ENCODE measurements around the gene GSN.

DNA sequence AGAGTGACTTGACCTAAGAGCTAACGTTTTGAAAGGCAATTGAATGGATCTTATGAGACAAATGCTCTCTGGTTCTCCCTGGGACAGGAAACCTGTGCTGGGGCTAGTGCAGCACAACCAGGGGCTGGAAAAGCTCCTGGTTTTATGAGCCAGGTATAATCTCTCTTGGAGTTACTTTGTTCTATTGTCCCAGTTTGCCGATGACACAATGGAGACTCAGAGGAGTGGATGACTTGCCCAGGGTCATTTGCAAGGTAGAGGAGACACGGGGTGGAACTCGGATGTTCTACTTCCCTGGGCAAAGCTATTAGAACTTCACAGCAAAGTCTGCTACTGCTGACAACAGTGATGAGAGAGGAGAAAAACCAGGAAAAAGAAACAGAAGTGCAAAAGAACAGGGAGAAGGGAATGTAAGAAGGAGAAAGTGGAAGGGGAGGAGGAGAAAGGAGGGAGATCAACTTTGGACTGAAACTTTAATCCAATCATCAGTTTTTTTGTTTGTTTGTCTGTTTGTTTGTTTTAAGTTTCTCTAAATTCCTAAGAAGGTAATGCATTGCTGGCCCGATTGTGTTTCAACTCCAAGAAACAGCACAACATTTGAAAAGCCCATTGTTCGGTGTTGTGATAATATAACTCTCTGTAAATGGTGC is 7.4 kb upstream of the GSN start:
- TF ChIP-seq ZNF766 (CRISPR knock-in tag; IDR thresholded peaks at IDR 0.05; ENCODE audit: borderline replicate concordance) (no peak), POLR2A (IDR thresholded peaks at IDR 0.05; ENCODE audit: insufficient read depth in 1 of 2, low read depth in 2 of 2, low read length in 2 of 2) (no peak), MAFK (conservative IDR thresholded peaks at IDR 0.05 in 1 of 2, IDR thresholded peaks at IDR 0.05 in 1 of 2; ENCODE audit: low read length in 2 of 2) (no peak)
- TF ChIP-seq, protein P1, sequence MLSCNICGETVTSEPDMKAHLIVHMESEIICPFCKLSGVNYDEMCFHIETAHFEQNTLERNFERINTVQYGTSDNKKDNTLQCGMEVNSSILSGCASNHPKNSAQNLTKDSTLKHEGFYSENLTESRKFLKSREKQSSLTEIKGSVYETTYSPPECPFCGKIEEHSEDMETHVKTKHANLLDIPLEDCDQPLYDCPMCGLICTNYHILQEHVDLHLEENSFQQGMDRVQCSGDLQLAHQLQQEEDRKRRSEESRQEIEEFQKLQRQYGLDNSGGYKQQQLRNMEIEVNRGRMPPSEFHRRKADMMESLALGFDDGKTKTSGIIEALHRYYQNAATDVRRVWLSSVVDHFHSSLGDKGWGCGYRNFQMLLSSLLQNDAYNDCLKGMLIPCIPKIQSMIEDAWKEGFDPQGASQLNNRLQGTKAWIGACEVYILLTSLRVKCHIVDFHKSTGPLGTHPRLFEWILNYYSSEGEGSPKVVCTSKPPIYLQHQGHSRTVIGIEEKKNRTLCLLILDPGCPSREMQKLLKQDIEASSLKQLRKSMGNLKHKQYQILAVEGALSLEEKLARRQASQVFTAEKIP (CRISPR knock-in tag; IDR thresholded peaks at IDR 0.05; ENCODE audit: borderline replicate concordance), result no peak

Measured in HepG2 (cell line).